ENCODE results near the gene TRPV2. TPM values are rescaled to one million over a fixed set of nuclear protein-coding genes. Genes with fewer than 3 reads are reported as not detected.

Gene TRPV2
- total and polyA plus RNA-seq, 9 of the 15 experiments (the other 6 are each of a cell fraction or from before 2014, with no cell fraction given), result 10.0 to 97.5 (median 30.3) TPM

- CTCF ChIA-PET (ENCODE audit: low intra/inter-chr PET ratio), result no interaction called here
- Histone ChIP-seq H2AFZ (ENCODE audit: low read depth, low read length) (no peak overlapping the region), H3K4me2 (ENCODE audit: insufficient read depth, low read length) (no peak overlapping the region), H3K9me1 (ENCODE audit: control insufficient read depth, insufficient read depth, low read length) (no peaks in the 10 kb centered on the region), H3K27ac (ENCODE audit: extremely low read depth, low read depth, low read length) (no peak overlapping the region), H3K9ac (ENCODE audit: insufficient read depth in 1 of 2, low read depth in 2 of 2, low read length in 2 of 2) (no peak overlapping the region), H3K4me1 (replicated peaks in 1 of 2; ENCODE audit: control insufficient read depth in 2 of 2, insufficient read depth in 2 of 2, low read length in 2 of 2) (0 out of 5 replicates have a peak, but pooled peaks cover 0 to 3% of the 10 kb centered on the region in 2 experiments), H3K36me3 (ENCODE audit: control insufficient read depth, insufficient read depth, low read length) (no peaks in the 10 kb centered on the region), H3K79me2 (ENCODE audit: control insufficient read depth, insufficient read depth, low read length) (no peaks in the 10 kb centered on the region), H3K4me3 (no peak overlapping the region), H3K27me3 (ENCODE audit: control insufficient read depth in 2 of 2, insufficient read depth in 2 of 2, low read length in 2 of 2) (peaks cover 0 to 24% of the 10 kb centered on the region in 2 experiments; a peak in 3 of 5 replicates), H3K9me3 (replicated peaks; ENCODE audit: control insufficient read depth, insufficient read depth, low read depth, low read length) (no peaks in the 10 kb centered on the region), H4K20me1 (replicated peaks; ENCODE audit: control insufficient read depth, insufficient read depth, low read length) (no peaks in the 10 kb centered on the region; the same call in 1 of the 2 replicates)
- FAIRE-seq (no peak), ATAC-seq (no peak), DNase-seq (ENCODE audit: extremely low read depth in 1 of 4, low spot score in 3 of 4) (no peak)
- in situ Hi-C loops (cut with MboI), result no loop called here
- 5% methylated on average over 6 of the region's 6 CpGs for WGBS (ENCODE audit: insufficient coverage, low coverage, missing lambda C conversion rate)
- POLR2A ChIA-PET, result interaction anchor here (0.6 to 1.0 kb wide), 2 partner anchors 11 to 697 kb away, joined by 3 read pairs; no protein-coding TSS in a partner anchor
- BruUV-seq (replicated peaks), result no TSS peak
- TF ChIP-seq SLC30A9 (CRISPR knock-in tag; IDR thresholded peaks at IDR 0.05) (no peak), ZNF253 (CRISPR knock-in tag; conservative IDR thresholded peaks at IDR 0.05) (no peak), POU5F1 (IDR thresholded peaks at IDR 0.05; ENCODE audit: borderline replicate concordance, low read depth, low read length, partially characterized antibody) (no peak), SREBF1 (IDR thresholded peaks at IDR 0.05; ENCODE audit: borderline replicate concordance, low read depth, low read length) (no peak), SREBF2 (CRISPR knock-in tag; IDR thresholded peaks at IDR 0.05) (no peak), VEZF1 (CRISPR knock-in tag; IDR thresholded peaks at IDR 0.05) (no peak), FOXP1 (CRISPR knock-in tag; IDR thresholded peaks at IDR 0.05) (no peak), ZNF121 (CRISPR knock-in tag; conservative IDR thresholded peaks at IDR 0.05) (no peak), SRF (CRISPR knock-in tag; IDR thresholded peaks at IDR 0.05) (no peak), ZNF277 (CRISPR knock-in tag; IDR thresholded peaks at IDR 0.05; ENCODE audit: borderline replicate concordance) (no peak), CSDE1 (IDR thresholded peaks at IDR 0.05) (no peak), COPS2 (conservative IDR thresholded peaks at IDR 0.05) (no peak), ELK1 (CRISPR knock-in tag; IDR thresholded peaks at IDR 0.05) (no peak)
- intact Hi-C loops (cut with micrococcal nuclease), result no loop called here
Observed at GRCh38 chr17:16478649-16479048, 63.3 kb downstream of the TRPV2 start.
